Fibroblast of villous mesenchyme (primary cell): Measurements from ENCODE around the gene TRIM32. TPM values are rescaled to one million over a fixed set of nuclear protein-coding genes. Genes with fewer than 3 reads are reported as not detected.

Experiments used
- DNase-seq: peaks from one replicate; pipeline ENCODE4 v3.0.0-alpha.2; 2010; ENCODE audit warnings: low read depth
- H3K4me3 ChIP-seq: 2 replicates; pipeline ENCODE4 v1.5.1; 2011; ENCODE audit warnings: low read depth, mild to moderate bottlenecking, low read length
- CTCF ChIP-seq: IDR thresholded peaks from 2 replicates; pipeline ENCODE4 v1.5.1; 2012; ENCODE audit warnings: low read depth, mild to moderate bottlenecking, low read length; ENCODE audit not compliant: insufficient read depth
- total RNA-seq: library from RNA; depleted of rRNA; stranded (reverse); fragments of >200 nt; gene quantifications from 2 replicates; pipeline ENCODE4 v1.2.3, GENCODE V29; 2012

Gene TRIM32
- total RNA-seq, 1 donor, result 41.5 TPM

- no peak for TF ChIP-seq CTCF
- no peak for DNase-seq
- H3K4me3 ChIP-seq, result no peak overlapping the region
Observed at GRCh38 chr9:116703634-116704033, 16.5 kb downstream of the TRIM32 start.

- no peak for TF ChIP-seq CTCF
- no peak for DNase-seq
Observed at GRCh38 chr9:116704470-116704869, 17.4 kb downstream of the TRIM32 start.

GRCh38 chr9:116705531-116705930, 18.4 kb downstream of the TRIM32 start:
- no peak overlapping the region for H3K4me3 ChIP-seq
- no peak for TF ChIP-seq CTCF
- DNase-seq, result peak; percentile 72

More at GRCh38 chr9:116704470-116704869, 17.4 kb downstream of the TRIM32 start:
- no peak overlapping the region for H3K4me3 ChIP-seq

GRCh38 chr9:116706310-116707290, 19.5 kb downstream of the TRIM32 start:
- H3K4me3 ChIP-seq, result no peak overlapping the region
- no peak for DNase-seq
- no peak for TF ChIP-seq CTCF

GRCh38 chr9:116712781-116713180, 25.7 kb downstream of the TRIM32 start:
- H3K4me3 ChIP-seq, result no peak overlapping the region
- no peak for TF ChIP-seq CTCF
- DNase-seq, result no peak

GRCh38 chr9:116713271-116713670, 26.2 kb downstream of the TRIM32 start:
- no peak for TF ChIP-seq CTCF
- DNase-seq, result no peak
- H3K4me3 ChIP-seq, result no peak overlapping the region

GRCh38 chr9:116715751-116716150, 28.6 kb downstream of the TRIM32 start:
- H3K4me3 ChIP-seq, result no peak overlapping the region
- no peak for DNase-seq
- TF ChIP-seq CTCF, result no peak
